Measurements from ENCODE around the gene DOCK2.

DNA sequence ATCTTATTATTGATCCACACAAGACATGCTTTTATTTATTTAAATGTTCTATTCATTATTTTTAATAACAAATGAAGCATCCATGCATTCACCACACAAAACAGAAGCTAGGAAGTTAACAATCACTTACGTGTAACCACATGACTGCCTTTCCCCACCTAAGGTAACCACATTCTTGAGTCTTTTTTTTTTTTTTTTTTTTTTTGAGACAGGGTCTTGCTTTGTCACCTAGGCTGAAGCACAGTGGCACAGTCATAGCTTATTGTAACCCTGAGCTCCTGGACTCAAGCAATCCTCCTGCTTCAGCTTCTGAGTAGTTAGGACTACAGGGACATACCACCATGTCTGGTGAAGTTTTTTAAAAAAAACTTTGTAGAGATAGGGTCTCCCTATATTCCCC, 133.0 kb downstream of the DOCK2 start:
- TF ChIP-seq, protein P1, sequence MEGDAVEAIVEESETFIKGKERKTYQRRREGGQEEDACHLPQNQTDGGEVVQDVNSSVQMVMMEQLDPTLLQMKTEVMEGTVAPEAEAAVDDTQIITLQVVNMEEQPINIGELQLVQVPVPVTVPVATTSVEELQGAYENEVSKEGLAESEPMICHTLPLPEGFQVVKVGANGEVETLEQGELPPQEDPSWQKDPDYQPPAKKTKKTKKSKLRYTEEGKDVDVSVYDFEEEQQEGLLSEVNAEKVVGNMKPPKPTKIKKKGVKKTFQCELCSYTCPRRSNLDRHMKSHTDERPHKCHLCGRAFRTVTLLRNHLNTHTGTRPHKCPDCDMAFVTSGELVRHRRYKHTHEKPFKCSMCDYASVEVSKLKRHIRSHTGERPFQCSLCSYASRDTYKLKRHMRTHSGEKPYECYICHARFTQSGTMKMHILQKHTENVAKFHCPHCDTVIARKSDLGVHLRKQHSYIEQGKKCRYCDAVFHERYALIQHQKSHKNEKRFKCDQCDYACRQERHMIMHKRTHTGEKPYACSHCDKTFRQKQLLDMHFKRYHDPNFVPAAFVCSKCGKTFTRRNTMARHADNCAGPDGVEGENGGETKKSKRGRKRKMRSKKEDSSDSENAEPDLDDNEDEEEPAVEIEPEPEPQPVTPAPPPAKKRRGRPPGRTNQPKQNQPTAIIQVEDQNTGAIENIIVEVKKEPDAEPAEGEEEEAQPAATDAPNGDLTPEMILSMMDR (IDR thresholded peaks at IDR 0.05) = no peak
- TF ChIP-seq, protein P2, sequence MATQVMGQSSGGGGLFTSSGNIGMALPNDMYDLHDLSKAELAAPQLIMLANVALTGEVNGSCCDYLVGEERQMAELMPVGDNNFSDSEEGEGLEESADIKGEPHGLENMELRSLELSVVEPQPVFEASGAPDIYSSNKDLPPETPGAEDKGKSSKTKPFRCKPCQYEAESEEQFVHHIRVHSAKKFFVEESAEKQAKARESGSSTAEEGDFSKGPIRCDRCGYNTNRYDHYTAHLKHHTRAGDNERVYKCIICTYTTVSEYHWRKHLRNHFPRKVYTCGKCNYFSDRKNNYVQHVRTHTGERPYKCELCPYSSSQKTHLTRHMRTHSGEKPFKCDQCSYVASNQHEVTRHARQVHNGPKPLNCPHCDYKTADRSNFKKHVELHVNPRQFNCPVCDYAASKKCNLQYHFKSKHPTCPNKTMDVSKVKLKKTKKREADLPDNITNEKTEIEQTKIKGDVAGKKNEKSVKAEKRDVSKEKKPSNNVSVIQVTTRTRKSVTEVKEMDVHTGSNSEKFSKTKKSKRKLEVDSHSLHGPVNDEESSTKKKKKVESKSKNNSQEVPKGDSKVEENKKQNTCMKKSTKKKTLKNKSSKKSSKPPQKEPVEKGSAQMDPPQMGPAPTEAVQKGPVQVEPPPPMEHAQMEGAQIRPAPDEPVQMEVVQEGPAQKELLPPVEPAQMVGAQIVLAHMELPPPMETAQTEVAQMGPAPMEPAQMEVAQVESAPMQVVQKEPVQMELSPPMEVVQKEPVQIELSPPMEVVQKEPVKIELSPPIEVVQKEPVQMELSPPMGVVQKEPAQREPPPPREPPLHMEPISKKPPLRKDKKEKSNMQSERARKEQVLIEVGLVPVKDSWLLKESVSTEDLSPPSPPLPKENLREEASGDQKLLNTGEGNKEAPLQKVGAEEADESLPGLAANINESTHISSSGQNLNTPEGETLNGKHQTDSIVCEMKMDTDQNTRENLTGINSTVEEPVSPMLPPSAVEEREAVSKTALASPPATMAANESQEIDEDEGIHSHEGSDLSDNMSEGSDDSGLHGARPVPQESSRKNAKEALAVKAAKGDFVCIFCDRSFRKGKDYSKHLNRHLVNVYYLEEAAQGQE (IDR thresholded peaks at IDR 0.05; ENCODE audit: low read depth, low read length) = no peak
- TF ChIP-seq SMC3 (IDR thresholded peaks at IDR 0.05; ENCODE audit: low read depth, low read length) (no peak), RFX5 (IDR thresholded peaks at IDR 0.05; ENCODE audit: low read length) (no peak), RAD21 (IDR thresholded peaks at IDR 0.05; ENCODE audit: low read length) (no peak), EP300 (IDR thresholded peaks at IDR 0.05; ENCODE audit: borderline replicate concordance in 1 of 2, low read depth in 1 of 2, low read length in 1 of 2) (no peak)

Data from SK-N-SH (cell line).